ENCODE measurements around the gene MEIS3.

The MEIS3 gene

DNA sequence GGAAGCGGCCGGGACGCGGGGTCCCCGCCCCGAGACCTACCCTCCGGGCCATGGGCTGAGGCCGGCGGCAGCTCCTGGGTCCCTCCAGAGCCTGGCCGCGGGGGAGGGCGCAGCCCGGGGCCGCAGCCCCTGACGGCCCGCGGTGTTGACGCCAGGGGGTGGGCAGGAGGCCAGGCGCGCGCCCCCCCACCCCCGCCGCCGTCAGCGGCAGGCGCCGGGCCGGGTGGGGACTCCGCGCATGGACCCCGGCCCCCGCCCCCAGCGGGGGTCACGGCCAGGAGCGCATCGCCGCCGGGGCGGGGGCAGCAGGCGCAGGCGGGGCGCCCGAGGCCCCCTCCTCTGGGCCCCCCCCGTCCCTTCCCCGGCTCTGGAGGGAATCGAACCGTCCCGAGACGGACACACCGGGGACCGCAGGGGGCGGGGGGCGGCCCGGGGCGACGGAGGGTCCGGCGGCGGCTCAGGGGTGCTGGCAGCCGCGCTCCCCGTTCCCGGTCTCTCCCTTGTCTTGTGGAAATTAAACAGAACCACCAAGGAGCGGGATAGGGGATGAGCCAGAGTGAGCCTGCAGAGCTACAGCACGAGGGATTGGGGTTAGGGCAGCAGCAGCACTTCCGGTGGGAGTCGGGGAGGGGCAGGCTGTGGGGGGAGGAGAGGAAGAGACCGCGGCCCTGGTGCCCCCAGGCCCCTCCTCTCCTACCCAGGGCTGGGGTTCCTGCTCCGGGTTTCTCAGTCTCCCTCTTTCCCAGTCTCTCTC, at the start of gene MEIS3:
Gene MEIS3 (minus strand): TSS at position 498 of the 754 bp plus-strand sequence. CDS start 446 bp downstream, at position 52.
- no peak for DNase-seq (ENCODE audit: low read depth)

DNA sequence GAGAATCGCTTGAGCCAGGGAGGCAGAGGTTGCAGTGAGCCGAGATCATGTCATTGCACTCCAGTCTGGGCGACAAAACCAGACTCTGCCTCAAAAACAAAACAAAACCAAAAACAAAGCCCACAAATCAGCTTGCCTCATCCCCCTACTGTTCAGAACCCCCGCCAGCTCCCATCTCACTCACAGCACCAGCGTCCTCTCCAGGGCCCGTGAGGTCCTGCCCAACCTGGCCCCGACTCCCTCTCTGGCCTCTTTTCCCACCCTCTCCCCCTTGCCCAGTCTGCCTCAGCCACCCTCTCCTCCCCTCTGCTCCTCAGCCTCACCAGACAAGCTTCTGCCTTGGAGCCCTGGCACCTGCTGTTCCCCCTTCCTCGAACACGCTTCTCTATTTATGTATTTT, 48.6 kb upstream of the MEIS3 start:
- no peak for DNase-seq (ENCODE audit: low read depth)

- no peak for DNase-seq (ENCODE audit: low read depth)
Observed at GRCh38 chr19:47465957-47466356, 46.6 kb upstream of the MEIS3 start.

DNA sequence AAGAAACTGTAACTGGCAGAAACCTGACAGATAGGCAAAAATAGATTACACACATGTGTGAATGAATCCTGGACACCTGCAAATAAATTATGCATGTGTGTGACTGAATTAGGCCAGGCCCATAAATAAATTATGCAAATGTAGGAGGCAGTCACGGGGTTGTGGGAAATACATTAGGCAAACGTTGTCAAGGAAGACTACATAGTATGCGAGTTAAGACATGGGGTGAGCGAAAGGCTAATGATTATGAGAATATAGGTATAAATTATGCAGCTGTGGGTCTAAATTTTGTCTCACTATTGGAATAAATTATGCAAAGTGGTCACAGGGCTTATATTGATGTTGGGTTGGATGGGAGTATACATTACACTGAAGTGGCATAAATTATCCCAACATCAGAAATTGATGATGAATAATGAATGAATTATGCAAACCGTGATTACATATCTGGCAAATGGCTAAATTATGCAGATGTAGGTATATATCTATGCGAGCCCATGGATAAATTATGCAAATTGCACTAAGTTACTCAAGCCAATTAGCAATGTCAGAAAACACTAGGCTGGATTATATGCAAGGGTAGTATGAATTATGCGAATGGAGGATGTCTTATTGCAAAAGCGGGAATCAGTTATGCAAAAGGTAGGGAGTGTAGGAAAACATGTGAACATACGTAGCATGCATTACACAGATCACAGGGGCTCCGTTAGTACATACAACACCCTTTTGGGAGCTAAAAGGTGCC, 45.5 kb upstream of the MEIS3 start:
- no peak for DNase-seq (ENCODE audit: low read depth)

DNA sequence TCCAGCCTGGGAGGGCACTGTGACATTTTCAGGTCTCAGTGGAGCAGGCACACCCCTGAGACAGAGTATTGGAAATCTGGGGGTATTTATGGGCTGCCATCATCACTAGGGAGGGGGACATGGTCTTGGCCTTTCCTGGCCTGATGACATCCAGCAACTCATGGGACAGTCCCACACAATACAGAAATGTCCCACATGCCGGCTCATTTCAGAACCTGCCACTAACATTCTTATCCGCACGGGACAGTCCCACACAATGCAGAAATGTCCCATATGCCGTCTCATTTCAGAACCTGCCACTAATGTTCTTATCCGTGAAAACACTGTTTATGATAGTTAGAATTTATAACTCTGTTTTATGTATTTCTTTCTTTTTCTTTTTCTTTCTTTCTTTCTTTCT, 42.5 kb upstream of the MEIS3 start:
- DNase-seq (ENCODE audit: low read depth) = no peak

GRCh38 chr19:47459477-47459876, 40.1 kb upstream of the MEIS3 start:
- no peak for DNase-seq (ENCODE audit: low read depth)

DNA sequence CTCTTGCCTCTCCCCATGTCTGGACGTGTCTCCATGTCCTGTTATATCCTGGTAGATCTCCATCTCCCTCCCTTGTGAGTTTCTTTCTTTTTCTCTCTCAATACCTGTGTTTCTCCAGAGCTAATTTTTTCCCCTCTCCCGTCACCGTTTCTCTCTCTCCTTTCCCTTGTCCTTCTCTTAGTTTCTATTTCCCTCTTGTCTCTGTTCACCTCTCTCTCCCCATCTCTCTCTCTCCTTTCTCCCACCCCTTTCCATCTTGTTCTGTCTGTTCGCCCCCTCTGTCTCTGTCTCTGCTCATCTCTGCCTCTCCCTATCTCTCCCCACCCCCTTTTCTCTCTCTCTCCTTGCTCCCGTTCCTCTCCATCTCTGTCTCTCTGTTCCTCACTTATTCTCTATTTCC, 39.3 kb upstream of the MEIS3 start:
- DNase-seq (ENCODE audit: low read depth) = no peak

- DNase-seq (ENCODE audit: low read depth) = no peak
Observed at GRCh38 chr19:47456721-47457474, 37.6 kb upstream of the MEIS3 start.

- no peak for DNase-seq (ENCODE audit: low read depth)
Observed at GRCh38 chr19:47450478-47450877, 31.2 kb upstream of the MEIS3 start.

DNA sequence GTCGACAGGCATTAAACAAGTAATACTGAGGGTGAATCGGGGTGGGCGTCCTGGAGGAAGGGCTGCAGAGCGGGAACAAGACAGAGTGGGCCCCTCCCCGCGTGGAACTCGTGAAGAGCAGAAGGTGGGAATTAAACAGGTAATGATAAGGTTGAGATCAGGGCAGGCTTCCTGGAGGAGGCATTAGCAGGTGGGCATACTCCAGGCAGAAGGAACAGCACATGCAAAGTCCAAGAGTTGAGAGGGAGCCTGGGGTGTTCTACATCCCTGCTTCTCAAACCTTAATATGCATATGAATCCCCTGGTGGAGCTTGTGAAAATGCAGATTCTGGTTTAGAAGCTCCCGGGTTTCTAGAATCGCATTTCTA, 29.0 kb upstream of the MEIS3 start:
- no peak for DNase-seq (ENCODE audit: low read depth)

DNA sequence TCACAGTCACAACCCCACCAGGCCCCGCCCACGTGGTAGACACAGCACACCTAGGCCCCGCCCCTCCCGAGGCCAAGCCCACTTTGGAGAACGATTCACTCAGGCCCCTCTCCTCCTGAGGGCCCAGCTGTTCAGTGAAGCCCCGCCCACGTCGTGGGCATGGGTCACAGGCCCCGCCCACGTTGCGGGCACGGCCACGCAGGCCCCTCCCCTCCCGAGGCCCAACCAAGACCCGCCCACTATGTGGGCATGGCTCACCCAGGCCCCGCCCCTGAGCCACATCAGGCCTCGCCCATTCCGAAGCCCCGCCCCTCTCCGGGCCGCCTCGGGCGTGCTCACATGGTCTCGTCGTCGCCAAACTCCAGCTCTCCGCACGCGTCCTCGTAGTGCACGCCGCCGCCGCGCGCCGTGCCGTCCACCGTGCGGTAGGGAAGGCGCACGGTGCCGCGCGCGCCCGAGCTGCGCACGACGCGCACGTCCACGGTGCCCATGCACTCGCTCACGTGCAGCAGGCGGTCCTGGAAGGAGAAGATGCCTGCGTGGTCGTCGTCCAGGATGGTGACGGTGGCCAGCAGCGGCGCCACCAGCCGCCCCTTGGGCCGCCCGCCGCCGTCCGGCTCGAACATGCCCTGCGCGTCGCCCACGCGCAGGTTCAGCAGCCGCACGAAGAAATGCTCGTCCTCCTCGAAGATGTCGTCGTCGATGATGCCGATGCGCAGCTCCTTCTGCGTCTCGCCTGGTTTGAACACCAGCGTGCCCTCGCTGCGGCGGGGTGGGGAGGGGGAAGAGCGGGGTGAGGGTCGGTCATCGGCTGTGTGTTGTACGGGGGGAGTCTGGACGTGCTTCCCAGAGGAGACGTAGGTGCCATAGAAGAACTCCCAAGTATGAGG, 28.4 kb upstream of the MEIS3 start:
- DNase-seq (ENCODE audit: low read depth) = no peak

DNA sequence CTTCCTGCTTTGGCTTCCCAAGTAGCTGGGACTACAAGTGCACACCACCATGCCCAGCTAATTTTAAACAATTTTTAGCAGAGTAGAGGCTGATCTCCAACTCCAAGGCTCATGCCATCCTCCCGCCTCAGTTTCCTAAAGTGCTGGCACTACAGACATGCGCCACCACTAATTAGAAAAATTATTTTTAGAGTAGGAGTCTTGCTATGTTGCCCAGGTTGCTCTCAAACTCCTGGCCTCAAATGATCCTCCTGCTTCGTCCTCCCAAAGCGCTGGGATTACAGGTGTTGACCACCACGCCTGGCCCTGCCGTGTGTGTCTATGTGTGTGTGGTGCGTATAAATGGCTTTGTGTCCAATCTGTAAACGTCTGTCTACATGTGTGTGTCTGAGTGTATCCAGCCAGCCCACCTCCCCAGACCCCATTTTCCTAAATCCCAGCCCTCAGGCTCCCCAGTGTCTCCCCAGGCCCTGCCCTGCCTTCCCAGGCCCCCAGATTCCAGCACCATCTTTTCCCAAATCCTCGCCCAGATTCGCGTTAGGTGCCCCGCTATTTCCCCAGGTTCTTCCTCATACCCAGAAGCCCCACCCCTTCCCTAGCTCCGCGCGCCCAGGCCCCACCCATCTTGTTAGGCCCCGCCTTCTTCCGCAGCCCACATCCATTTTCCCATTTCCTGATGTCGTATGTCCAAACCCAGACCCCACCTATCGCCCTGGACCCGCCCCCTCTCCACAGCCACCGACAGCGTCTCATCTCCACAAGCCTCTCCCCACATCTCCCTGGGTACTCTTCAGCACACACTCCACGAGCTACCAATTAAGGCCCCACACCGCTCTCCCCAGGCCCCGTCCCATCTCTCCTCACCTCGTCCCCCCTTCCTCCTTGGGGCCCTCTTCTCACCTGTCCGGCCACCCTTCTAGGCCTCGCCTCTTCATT, 27.5 kb upstream of the MEIS3 start:
- DNase-seq (ENCODE audit: low read depth) = no peak

GRCh38 chr19:47445937-47446402, 26.6 kb upstream of the MEIS3 start:
- DNase-seq (ENCODE audit: low read depth) = no peak

GRCh38 chr19:47445527-47445926, 26.2 kb upstream of the MEIS3 start:
- no peak for DNase-seq (ENCODE audit: low read depth)

DNA sequence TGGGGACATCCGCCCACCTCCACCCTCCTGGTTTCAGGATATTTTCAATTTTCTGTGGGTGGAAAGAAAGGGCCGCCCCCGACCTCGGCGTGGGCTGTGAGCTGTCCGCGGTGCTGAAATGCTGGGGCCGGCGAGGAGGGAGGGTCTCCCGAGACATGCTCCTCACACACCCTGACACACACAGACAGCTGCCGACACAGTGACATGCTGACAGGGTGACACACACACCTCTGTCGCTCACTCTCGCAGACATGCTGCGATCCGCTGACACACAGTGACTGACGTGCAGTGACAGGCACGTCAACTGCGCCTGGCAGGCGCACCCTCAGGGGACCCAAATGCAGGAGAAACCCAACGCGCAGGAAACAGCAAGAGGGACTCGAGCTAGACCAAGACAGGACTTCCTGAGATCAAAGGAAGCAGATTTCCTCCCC, 25.1 kb upstream of the MEIS3 start:
- DNase-seq (ENCODE audit: low read depth) = no peak

DNA sequence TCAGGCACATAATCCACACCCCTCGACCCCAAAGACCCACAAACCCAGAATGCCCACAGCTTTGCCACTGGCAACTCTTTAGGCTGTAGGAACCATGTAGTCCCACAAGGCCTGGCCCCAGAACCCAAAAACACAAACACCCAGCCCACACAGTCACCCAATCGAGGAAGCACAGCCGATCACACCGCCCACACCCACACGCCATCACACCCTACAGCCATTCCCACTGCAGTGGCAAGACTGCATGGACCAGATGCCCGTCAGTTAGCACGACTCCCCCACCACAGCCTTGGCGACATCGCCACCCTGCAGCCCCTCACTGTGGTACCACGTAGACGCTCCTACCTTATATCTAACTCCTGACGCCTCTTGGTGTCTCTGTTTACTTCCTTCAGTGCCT, 24.0 kb upstream of the MEIS3 start:
- no peak for DNase-seq (ENCODE audit: low read depth)

DNA sequence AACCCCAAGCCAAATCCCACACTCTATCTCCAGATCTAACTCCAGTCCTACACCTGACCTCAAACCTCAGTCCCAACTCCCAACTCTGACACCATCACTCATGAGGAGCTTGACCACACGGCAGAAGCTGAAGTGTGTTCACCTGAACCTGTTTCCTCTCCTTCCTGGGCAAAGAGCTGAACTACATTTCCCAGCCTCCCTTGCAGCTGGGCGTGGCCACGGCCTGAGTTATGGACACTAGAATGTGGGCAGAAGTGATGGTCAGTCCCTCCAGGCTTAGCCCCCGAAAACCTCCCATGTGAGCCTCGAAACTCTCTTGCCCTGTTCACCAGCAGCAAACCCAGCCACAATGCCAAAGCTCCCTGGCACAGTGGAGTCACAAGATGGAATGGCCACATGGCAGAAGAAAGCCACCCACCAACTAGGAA, 19.5 kb upstream of the MEIS3 start:
- no peak for DNase-seq (ENCODE audit: low read depth)

DNA sequence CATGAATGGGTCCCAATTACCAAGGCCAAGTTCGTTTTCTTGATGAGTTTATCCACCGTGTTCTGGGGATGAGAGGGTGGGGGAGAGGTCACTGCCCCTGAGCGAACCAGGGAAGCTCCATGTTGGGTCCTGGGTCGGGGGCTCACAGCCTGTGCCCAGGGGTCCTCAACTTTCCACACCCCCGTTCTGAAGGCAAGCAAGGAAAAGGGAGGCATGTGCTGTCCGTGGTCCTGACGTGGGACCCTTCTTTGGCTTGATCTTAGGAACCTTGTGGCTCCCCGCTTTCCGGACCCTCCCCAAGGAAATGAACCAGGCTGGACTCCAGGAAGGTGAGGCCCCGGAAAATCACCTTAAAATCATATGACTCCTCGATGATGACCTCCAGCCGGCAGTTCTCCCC, 18.2 kb upstream of the MEIS3 start:
- DNase-seq (ENCODE audit: low read depth) = no peak

GRCh38 chr19:47436712-47437401, 17.5 kb upstream of the MEIS3 start:
- no peak for DNase-seq (ENCODE audit: low read depth)

GRCh38 chr19:47435883-47436417, 16.6 kb upstream of the MEIS3 start:
- DNase-seq (ENCODE audit: low read depth) = no peak

Measured in HS-5 (cell line).